ENCODE data around the gene GRN.

GRCh38 chr17:44400226-44400847 lies 55.2 kb downstream of the GRN start:
- TF ChIP-seq POLR2A (IDR thresholded peaks at IDR 0.05; ENCODE audit: control extremely low read depth in 1 of 2, low read depth in 2 of 2, low read length in 2 of 2) (no peak), CREB1 (IDR thresholded peaks at IDR 0.05) (no peak), SAP30 (IDR thresholded peaks at IDR 0.05; ENCODE audit: insufficient read depth, insufficient replicate concordance, low read length) (no peak), POLR2AphosphoS5 (IDR thresholded peaks at IDR 0.05; ENCODE audit: low read depth, low read length) (no peak), SUZ12 (IDR thresholded peaks at IDR 0.05; ENCODE audit: low read length) (no peak), JUND (IDR thresholded peaks at IDR 0.05; ENCODE audit: low read length) (no peak), EZH2 (IDR thresholded peaks at IDR 0.05; ENCODE audit: low read depth, low read length, severe bottlenecking) (no peak), SP1 (IDR thresholded peaks at IDR 0.05; ENCODE audit: low read depth, low read length) (no peak)
- TF ChIP-seq, protein P1, sequence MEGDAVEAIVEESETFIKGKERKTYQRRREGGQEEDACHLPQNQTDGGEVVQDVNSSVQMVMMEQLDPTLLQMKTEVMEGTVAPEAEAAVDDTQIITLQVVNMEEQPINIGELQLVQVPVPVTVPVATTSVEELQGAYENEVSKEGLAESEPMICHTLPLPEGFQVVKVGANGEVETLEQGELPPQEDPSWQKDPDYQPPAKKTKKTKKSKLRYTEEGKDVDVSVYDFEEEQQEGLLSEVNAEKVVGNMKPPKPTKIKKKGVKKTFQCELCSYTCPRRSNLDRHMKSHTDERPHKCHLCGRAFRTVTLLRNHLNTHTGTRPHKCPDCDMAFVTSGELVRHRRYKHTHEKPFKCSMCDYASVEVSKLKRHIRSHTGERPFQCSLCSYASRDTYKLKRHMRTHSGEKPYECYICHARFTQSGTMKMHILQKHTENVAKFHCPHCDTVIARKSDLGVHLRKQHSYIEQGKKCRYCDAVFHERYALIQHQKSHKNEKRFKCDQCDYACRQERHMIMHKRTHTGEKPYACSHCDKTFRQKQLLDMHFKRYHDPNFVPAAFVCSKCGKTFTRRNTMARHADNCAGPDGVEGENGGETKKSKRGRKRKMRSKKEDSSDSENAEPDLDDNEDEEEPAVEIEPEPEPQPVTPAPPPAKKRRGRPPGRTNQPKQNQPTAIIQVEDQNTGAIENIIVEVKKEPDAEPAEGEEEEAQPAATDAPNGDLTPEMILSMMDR (IDR thresholded peaks at IDR 0.05; ENCODE audit: control extremely low read depth in 1 of 3, insufficient read depth in 1 of 3, low read depth in 1 of 3, low read length in 3 of 3), result peak in 2 of 3 experiments; percentile 53 to 61; a peak in 3 of 4 replicates
- TF ChIP-seq, protein P2, sequence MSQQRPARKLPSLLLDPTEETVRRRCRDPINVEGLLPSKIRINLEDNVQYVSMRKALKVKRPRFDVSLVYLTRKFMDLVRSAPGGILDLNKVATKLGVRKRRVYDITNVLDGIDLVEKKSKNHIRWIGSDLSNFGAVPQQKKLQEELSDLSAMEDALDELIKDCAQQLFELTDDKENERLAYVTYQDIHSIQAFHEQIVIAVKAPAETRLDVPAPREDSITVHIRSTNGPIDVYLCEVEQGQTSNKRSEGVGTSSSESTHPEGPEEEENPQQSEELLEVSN (IDR thresholded peaks at IDR 0.05), result no peak
